Osteoblast (primary cell): ENCODE measurements around the gene GIPR. TPM values are rescaled to one million over a fixed set of nuclear protein-coding genes. Genes with fewer than 3 reads are reported as not detected.

Experiments
- DNase-seq: peaks from one replicate; pipeline ENCODE4 v3.0.0; 2011; ENCODE audit warnings: low spot score, mixed read lengths; ENCODE audit not compliant: insufficient read length; ENCODE audit errors: missing footprints
- H2AFZ ChIP-seq: 2 replicates; pipeline ENCODE4 v1.6.0; 2011; ENCODE audit warnings: mild to moderate bottlenecking, low read length
- H3K27ac ChIP-seq: 2 replicates; pipeline ENCODE4 v1.5.1; 2011; ENCODE audit warnings: mild to moderate bottlenecking, low read depth, low read length, moderate library complexity
- H3K27me3 ChIP-seq: 2 replicates; pipeline ENCODE4 v1.6.0; 2012; ENCODE audit warnings: mild to moderate bottlenecking, control low read depth, inconsistent platforms, low read length, moderate library complexity; ENCODE audit not compliant: insufficient read depth
- H3K36me3 ChIP-seq: 2 replicates; pipeline ENCODE4 v1.5.1; 2011; ENCODE audit warnings: mild to moderate bottlenecking, low read length, control low read depth, moderate library complexity; ENCODE audit not compliant: insufficient read depth
- H3K4me1 ChIP-seq: 2 replicates; pipeline ENCODE4 v1.5.1; 2011; ENCODE audit warnings: mild to moderate bottlenecking, low read length, control low read depth, moderate library complexity; ENCODE audit not compliant: insufficient read depth
- H3K4me2 ChIP-seq: 2 replicates; pipeline ENCODE4 v1.6.0; 2011; ENCODE audit warnings: mild to moderate bottlenecking, low read length; ENCODE audit not compliant: insufficient read depth
- H3K4me3 ChIP-seq: fragments of 200-600 bp; sonication (generic); 3 replicates; pipeline ENCODE4 v1.5.1; 2012; ENCODE audit warnings: mild to moderate bottlenecking, low read length, inconsistent platforms; ENCODE audit not compliant: insufficient read depth
- H3K79me2 ChIP-seq: 2 replicates; pipeline ENCODE4 v1.6.0; 2012; ENCODE audit warnings: mild to moderate bottlenecking, low read length, control low read depth, inconsistent platforms; ENCODE audit not compliant: insufficient read depth
- H3K9me3 ChIP-seq: 2 replicates; pipeline ENCODE4 v1.5.1; 2011; ENCODE audit warnings: low read depth, low read length, control low read depth
- H4K20me1 ChIP-seq: 2 replicates; pipeline ENCODE4 v1.6.0; 2012; ENCODE audit warnings: mild to moderate bottlenecking, low read length, control low read depth; ENCODE audit not compliant: insufficient read depth
- CTCF ChIP-seq: IDR thresholded peaks from 2 replicates; pipeline ENCODE4 v1.5.1; 2011; ENCODE audit warnings: mild to moderate bottlenecking, low read depth, low read length, moderate library complexity; ENCODE audit errors: extremely low read depth
- total RNA-seq: library from RNA; depleted of rRNA; stranded (reverse); fragments of >200 nt; gene quantifications from 2 replicates; pipeline ENCODE4 v1.2.3, GENCODE V29; 2012

The GIPR gene
- total RNA-seq, 1 donor: under 0.01 TPM

- no peaks in the 10 kb centered on the region for H3K36me3 ChIP-seq
- H2AFZ ChIP-seq: peak overlapping the region; percentile 74
- peak overlapping the region; percentile 90 for H3K4me2 ChIP-seq
- no peaks in the 10 kb centered on the region for H3K79me2 ChIP-seq
- no peak overlapping the region for H3K27ac ChIP-seq
- no peaks in the 10 kb centered on the region for H4K20me1 ChIP-seq
- no peak for TF ChIP-seq CTCF
- DNase-seq: peak; percentile 51
- H3K9me3 ChIP-seq: no peaks in the 10 kb centered on the region
- H3K4me3 ChIP-seq: peak overlapping the region; percentile 65
- H3K27me3 ChIP-seq: peaks cover 26% of the 10 kb centered on the region
- peaks cover 13% of the 10 kb centered on the region for H3K4me1 ChIP-seq
Measured at GRCh38 chr19:45668342-45668871, 386 bp downstream of the GIPR start.

GRCh38 chr19:45670670-45671453 is 2.8 kb downstream of the GIPR start:
- Histone ChIP-seq H3K36me3 (no peaks in the 10 kb centered on the region), H3K4me2 (no peak overlapping the region), H3K4me3 (no peak overlapping the region), H3K27ac (no peak overlapping the region), H2AFZ (no peak overlapping the region), H4K20me1 (no peaks in the 10 kb centered on the region), H3K4me1 (peaks cover 13% of the 10 kb centered on the region), H3K9me3 (no peaks in the 10 kb centered on the region), H3K27me3 (peaks cover 26% of the 10 kb centered on the region), H3K79me2 (no peaks in the 10 kb centered on the region)
- TF ChIP-seq CTCF: no peak
- DNase-seq: peak; percentile 91

GRCh38 chr19:45674946-45675345 is 6.9 kb downstream of the GIPR start:
- no peak overlapping the region for H3K4me3 ChIP-seq
- DNase-seq: no peak
- no peak overlapping the region for H3K27ac ChIP-seq
- H3K27me3 ChIP-seq: peaks cover 24% of the 10 kb centered on the region
- peaks cover 6% of the 10 kb centered on the region for H3K4me1 ChIP-seq
- no peaks in the 10 kb centered on the region for H3K79me2 ChIP-seq
- H3K9me3 ChIP-seq: no peaks in the 10 kb centered on the region
- H4K20me1 ChIP-seq: no peaks in the 10 kb centered on the region
- no peak for TF ChIP-seq CTCF
- H3K36me3 ChIP-seq: no peaks in the 10 kb centered on the region
- no peak overlapping the region for H3K4me2 ChIP-seq
- no peak overlapping the region for H2AFZ ChIP-seq

- peaks cover 15% of the 10 kb centered on the region for H3K27me3 ChIP-seq
- H3K36me3 ChIP-seq: no peaks in the 10 kb centered on the region
- peak; percentile 72 for DNase-seq
- peak overlapping the region; percentile 53 for H3K4me2 ChIP-seq
- peak overlapping the region; percentile 19 for H3K4me3 ChIP-seq
- H2AFZ ChIP-seq: no peak overlapping the region
- no peak overlapping the region for H3K27ac ChIP-seq
- no peak for TF ChIP-seq CTCF
- peaks cover 12% of the 10 kb centered on the region for H3K4me1 ChIP-seq
- no peaks in the 10 kb centered on the region for H3K9me3 ChIP-seq
- H4K20me1 ChIP-seq: no peaks in the 10 kb centered on the region
- H3K79me2 ChIP-seq: no peaks in the 10 kb centered on the region
Measured at GRCh38 chr19:45676851-45677263, 8.8 kb downstream of the GIPR start.
